GM12875 (cell line): ENCODE results near the gene LRRC63.
"Not testable (repeated sequence)": the region's sequence is repeated elsewhere in the genome, so short reads cannot be mapped to it uniquely, and the experiment has no call there.

ENCODE experiments used
- H3K4me3 ChIP-seq: one replicate; pipeline ENCODE4 v1.5.1; 2011; ENCODE audit warnings: low read depth, low read length, control low read depth
- TF ChIP-seq, protein P1 (sequence below): IDR thresholded peaks from 2 replicates; pipeline ENCODE4 v1.5.1; 2011; ENCODE audit warnings: low read depth, mild to moderate bottlenecking, control low read depth, inconsistent platforms, low read length, moderate library complexity, borderline replicate concordance; ENCODE audit not compliant: insufficient read depth

Gene LRRC63

GRCh38 chr13:46265292-46265691 lies 53.6 kb downstream of the LRRC63 start:
- TF ChIP-seq, protein P1, sequence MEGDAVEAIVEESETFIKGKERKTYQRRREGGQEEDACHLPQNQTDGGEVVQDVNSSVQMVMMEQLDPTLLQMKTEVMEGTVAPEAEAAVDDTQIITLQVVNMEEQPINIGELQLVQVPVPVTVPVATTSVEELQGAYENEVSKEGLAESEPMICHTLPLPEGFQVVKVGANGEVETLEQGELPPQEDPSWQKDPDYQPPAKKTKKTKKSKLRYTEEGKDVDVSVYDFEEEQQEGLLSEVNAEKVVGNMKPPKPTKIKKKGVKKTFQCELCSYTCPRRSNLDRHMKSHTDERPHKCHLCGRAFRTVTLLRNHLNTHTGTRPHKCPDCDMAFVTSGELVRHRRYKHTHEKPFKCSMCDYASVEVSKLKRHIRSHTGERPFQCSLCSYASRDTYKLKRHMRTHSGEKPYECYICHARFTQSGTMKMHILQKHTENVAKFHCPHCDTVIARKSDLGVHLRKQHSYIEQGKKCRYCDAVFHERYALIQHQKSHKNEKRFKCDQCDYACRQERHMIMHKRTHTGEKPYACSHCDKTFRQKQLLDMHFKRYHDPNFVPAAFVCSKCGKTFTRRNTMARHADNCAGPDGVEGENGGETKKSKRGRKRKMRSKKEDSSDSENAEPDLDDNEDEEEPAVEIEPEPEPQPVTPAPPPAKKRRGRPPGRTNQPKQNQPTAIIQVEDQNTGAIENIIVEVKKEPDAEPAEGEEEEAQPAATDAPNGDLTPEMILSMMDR: no peak
- no peak overlapping the region for H3K4me3 ChIP-seq

DNA sequence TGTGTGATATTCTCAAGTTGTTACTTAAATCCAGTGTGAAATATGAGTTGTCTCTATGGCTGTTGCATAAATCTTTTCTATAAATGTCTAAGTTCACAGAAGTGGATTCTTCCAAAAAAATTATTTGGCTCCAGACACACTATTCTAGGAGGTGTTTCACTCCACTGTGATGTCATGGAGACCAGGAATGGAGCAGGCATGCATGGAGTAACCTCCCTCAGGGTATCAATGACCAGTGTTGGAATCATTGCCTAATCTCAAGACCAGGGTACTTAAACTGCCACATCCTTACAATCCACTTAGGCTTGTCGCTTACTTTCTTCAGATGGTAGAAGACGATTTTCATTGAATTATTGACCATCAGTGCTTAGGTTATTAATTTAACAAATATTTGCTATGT lies 55.4 kb downstream of the LRRC63 start:
- no peak overlapping the region for H3K4me3 ChIP-seq
- TF ChIP-seq, protein P1: no peak

GRCh38 chr13:46270416-46270815 lies 58.7 kb downstream of the LRRC63 start:
- TF ChIP-seq, protein P1: no peak
- H3K4me3 ChIP-seq: no peak overlapping the region

GRCh38 chr13:46274094-46274698 lies 62.5 kb downstream of the LRRC63 start:
- TF ChIP-seq, protein P1: no peak
- no peak overlapping the region for H3K4me3 ChIP-seq

DNA sequence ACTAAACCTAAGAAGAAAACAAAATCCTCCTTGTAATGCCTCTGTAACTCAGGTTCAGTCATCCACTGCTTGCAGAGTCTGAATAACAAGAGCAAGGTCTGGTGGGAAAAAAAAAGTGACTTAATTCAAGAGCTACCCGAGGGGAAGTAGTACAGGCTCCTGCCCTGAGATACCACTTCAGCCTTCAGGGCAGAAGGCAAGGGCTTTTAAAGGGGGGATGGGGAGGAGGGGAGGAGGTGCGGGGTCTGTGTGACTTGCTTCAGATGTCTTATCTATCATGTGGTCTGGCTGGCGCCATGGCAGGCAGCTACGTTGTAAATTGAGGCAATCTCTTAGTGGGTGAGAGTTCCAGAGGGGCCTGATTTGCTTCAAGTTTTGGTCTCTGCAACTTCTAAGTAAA lies 66.7 kb downstream of the LRRC63 start:
- no peak overlapping the region for H3K4me3 ChIP-seq
- TF ChIP-seq, protein P1: no peak

GRCh38 chr13:46281779-46282178 lies 70.1 kb downstream of the LRRC63 start:
- TF ChIP-seq, protein P1: no peak
- no peak overlapping the region for H3K4me3 ChIP-seq

- H3K4me3 ChIP-seq: not testable (repeated sequence)
Measured at GRCh38 chr13:46283912-46284824, 72.4 kb downstream of the LRRC63 start.
